ENCODE data around the gene THEMIS. TPM values are rescaled to one million over a fixed set of nuclear protein-coding genes. Genes with fewer than 3 reads are reported as not detected.

Gene THEMIS
- total RNA-seq, 1 experiment from 2014 or later: 0.05 TPM

GRCh38 chr6:127842562-127842961 is 58.3 kb downstream of the THEMIS start:
- DNase-seq (ENCODE audit: low read depth, low spot score): no peak
- CTCF ChIA-PET: no interaction called here

GRCh38 chr6:127841811-127842210 is 59.0 kb downstream of the THEMIS start:
- Histone ChIP-seq H3K27ac (ENCODE audit: low read length) (no peak overlapping the region), H3K36me3 (ENCODE audit: control insufficient read depth, insufficient read depth, low read length) (no peaks in the 10 kb centered on the region), H3K27me3 (ENCODE audit: control insufficient read depth, insufficient read depth, low read length) (no peaks in the 10 kb centered on the region), H3K4me3 (ENCODE audit: low read depth in 2 of 2, low read length in 2 of 2) (no peak overlapping the region), H3K4me1 (ENCODE audit: control insufficient read depth, insufficient read depth, low read length) (no peaks in the 10 kb centered on the region), H3K9me3 (ENCODE audit: control insufficient read depth, insufficient read depth, low read depth, low read length) (no peaks in the 10 kb centered on the region)
- DNase-seq (ENCODE audit: low read depth, low spot score): no peak
- ChIA-PET POLR2A (no interaction called here), CTCF (no interaction called here)
- BruUV-seq (replicated peaks): no TSS peak
- no peak for ATAC-seq
- TF ChIP-seq, protein P1, sequence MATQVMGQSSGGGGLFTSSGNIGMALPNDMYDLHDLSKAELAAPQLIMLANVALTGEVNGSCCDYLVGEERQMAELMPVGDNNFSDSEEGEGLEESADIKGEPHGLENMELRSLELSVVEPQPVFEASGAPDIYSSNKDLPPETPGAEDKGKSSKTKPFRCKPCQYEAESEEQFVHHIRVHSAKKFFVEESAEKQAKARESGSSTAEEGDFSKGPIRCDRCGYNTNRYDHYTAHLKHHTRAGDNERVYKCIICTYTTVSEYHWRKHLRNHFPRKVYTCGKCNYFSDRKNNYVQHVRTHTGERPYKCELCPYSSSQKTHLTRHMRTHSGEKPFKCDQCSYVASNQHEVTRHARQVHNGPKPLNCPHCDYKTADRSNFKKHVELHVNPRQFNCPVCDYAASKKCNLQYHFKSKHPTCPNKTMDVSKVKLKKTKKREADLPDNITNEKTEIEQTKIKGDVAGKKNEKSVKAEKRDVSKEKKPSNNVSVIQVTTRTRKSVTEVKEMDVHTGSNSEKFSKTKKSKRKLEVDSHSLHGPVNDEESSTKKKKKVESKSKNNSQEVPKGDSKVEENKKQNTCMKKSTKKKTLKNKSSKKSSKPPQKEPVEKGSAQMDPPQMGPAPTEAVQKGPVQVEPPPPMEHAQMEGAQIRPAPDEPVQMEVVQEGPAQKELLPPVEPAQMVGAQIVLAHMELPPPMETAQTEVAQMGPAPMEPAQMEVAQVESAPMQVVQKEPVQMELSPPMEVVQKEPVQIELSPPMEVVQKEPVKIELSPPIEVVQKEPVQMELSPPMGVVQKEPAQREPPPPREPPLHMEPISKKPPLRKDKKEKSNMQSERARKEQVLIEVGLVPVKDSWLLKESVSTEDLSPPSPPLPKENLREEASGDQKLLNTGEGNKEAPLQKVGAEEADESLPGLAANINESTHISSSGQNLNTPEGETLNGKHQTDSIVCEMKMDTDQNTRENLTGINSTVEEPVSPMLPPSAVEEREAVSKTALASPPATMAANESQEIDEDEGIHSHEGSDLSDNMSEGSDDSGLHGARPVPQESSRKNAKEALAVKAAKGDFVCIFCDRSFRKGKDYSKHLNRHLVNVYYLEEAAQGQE (IDR thresholded peaks at IDR 0.05; ENCODE audit: insufficient read depth in 1 of 2, low read depth in 2 of 2, low read length in 1 of 2): no peak
- TF ChIP-seq POLR2AphosphoS5 (IDR thresholded peaks at IDR 0.05; ENCODE audit: low read depth, low read length): no peak
- TF ChIP-seq CTCF (IDR thresholded peaks at IDR 0.05): no peak
- no peak for TF ChIP-seq TCF7L2 (IDR thresholded peaks at IDR 0.05; ENCODE audit: low read depth, low read length)
- in situ Hi-C loops (cut with HindIII; ENCODE audit: low pct_unique_long_range_greater_than_20kb, low sequenced_read_pairs): no loop called here
- intact Hi-C loops (cut with micrococcal nuclease; ENCODE audit: unreplicated experiment): no loop called here

More at GRCh38 chr6:127842562-127842961, 58.3 kb downstream of the THEMIS start:
- TF ChIP-seq CTCF (IDR thresholded peaks at IDR 0.05) (no peak), TCF7L2 (IDR thresholded peaks at IDR 0.05; ENCODE audit: low read depth, low read length) (no peak), SIN3A (IDR thresholded peaks at IDR 0.05; ENCODE audit: borderline replicate concordance, insufficient read depth, low read depth, low read length) (no peak), POLR2AphosphoS5 (IDR thresholded peaks at IDR 0.05; ENCODE audit: low read depth, low read length) (no peak)
- TF ChIP-seq, protein P1 (IDR thresholded peaks at IDR 0.05; ENCODE audit: insufficient read depth in 1 of 2, low read depth in 2 of 2, low read length in 1 of 2): no peak
- intact Hi-C loops (cut with micrococcal nuclease; ENCODE audit: unreplicated experiment): no loop called here
- no peaks in the 10 kb centered on the region for H3K36me3 ChIP-seq (ENCODE audit: control insufficient read depth, insufficient read depth, low read length)
- H3K4me3 ChIP-seq (ENCODE audit: low read depth in 2 of 2, low read length in 2 of 2): no peak overlapping the region
- no peaks in the 10 kb centered on the region for H3K27me3 ChIP-seq (ENCODE audit: control insufficient read depth, insufficient read depth, low read length)
- POLR2A ChIA-PET: no interaction called here
- no peaks in the 10 kb centered on the region for H3K9me3 ChIP-seq (ENCODE audit: control insufficient read depth, insufficient read depth, low read depth, low read length)
- BruUV-seq (replicated peaks): no TSS peak
- H3K27ac ChIP-seq (ENCODE audit: low read length): no peak overlapping the region
- no peaks in the 10 kb centered on the region for H3K4me1 ChIP-seq (ENCODE audit: control insufficient read depth, insufficient read depth, low read length)
- ATAC-seq: no peak
- in situ Hi-C loops (cut with HindIII; ENCODE audit: low pct_unique_long_range_greater_than_20kb, low sequenced_read_pairs): no loop called here

Data from Panc1 (cell line).